KMS-11 (cell line): ENCODE measurements around the gene GMPR.

Source experiments
- H2AFZ ChIP-seq: fragments of 200-600 bp; sonication (generic); 2 replicates; pipeline ENCODE4 v1.6.1; 2016; ENCODE audit warnings: antibody characterized with exemption, mixed run types, low read depth
- H3K27ac ChIP-seq: fragments of 200-600 bp; sonication (generic); 2 replicates; pipeline ENCODE4 v1.6.1; 2016; ENCODE audit warnings: mild to moderate bottlenecking, mixed run types
- H3K27me3 ChIP-seq: fragments of 200-600 bp; sonication (generic); 2 replicates; pipeline ENCODE4 v1.6.1; 2017; ENCODE audit warnings: mild to moderate bottlenecking, low read depth, mixed run types, moderate library complexity; ENCODE audit not compliant: insufficient read depth
- H3K36me3 ChIP-seq: fragments of 200-600 bp; sonication (generic); 2 replicates; pipeline ENCODE4 v1.6.1; 2017; ENCODE audit warnings: mild to moderate bottlenecking, mixed run types; ENCODE audit not compliant: insufficient read depth
- H3K4me1 ChIP-seq: fragments of 200-600 bp; sonication (generic); 2 replicates; pipeline ENCODE4 v1.6.1; 2016; ENCODE audit warnings: mild to moderate bottlenecking, low read depth, mixed run types; ENCODE audit not compliant: poor library complexity, severe bottlenecking
- H3K4me2 ChIP-seq: fragments of 200-600 bp; sonication (generic); 2 replicates; pipeline ENCODE4 v1.7.0; 2016; ENCODE audit warnings: mild to moderate bottlenecking, mixed run types
- H3K4me3 ChIP-seq: fragments of 200-600 bp; sonication (generic); IDR thresholded peaks from 2 replicates; pipeline ENCODE4 v1.6.1; 2017; ENCODE audit warnings: low read depth, low read length, mixed read lengths; ENCODE audit not compliant: insufficient read depth
- H3K79me2 ChIP-seq: fragments of 200-600 bp; sonication (generic); 2 replicates; pipeline ENCODE4 v1.6.1; 2016; ENCODE audit warnings: low read depth, mixed run types; ENCODE audit not compliant: insufficient read depth
- H3K9ac ChIP-seq: fragments of 200-600 bp; sonication (generic); 2 replicates; pipeline ENCODE4 v1.6.1; 2016; ENCODE audit warnings: mild to moderate bottlenecking, mixed run types
- H4K20me1 ChIP-seq: fragments of 200-600 bp; sonication (generic); 2 replicates; pipeline ENCODE4 v1.6.1; 2016; ENCODE audit warnings: mild to moderate bottlenecking, mixed run types; ENCODE audit not compliant: insufficient read depth
- TF ChIP-seq, protein P1 (sequence below): fragments of 200-600 bp; sonication (generic); conservative IDR thresholded peaks from 2 replicates; pipeline ENCODE4 v1.6.1; 2017; ENCODE audit warnings: low read depth, mild to moderate bottlenecking, antibody characterized with exemption, low read length, moderate library complexity, mixed read lengths

Gene GMPR

DNA sequence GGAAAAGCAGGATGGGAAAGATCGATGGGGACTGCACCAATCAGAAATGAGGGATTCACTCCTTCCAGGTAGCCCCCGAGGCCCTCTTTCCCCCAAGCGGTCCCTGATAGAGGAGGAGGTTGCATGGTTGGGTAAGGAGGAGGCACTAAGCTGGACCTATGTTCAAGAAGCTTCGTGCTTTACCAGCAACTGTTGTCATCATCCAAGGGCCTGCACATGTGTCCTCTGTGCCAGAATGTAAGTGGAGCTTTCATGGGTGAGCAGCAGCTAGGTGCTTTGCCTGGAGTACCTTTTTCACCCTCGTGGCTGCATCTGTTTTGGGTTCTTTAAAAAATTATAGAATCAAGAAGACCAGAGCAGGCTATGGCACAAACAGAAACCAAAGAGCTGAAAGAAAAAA is 54.0 kb downstream of the GMPR start:
- no peaks in the 10 kb centered on the region for H3K36me3 ChIP-seq
- no peak overlapping the region for H2AFZ ChIP-seq
- H3K27me3 ChIP-seq, result no peaks in the 10 kb centered on the region
- H3K4me1 ChIP-seq, result no peaks in the 10 kb centered on the region
- no peak overlapping the region for H3K27ac ChIP-seq
- no peaks in the 10 kb centered on the region for H3K79me2 ChIP-seq
- H3K4me3 ChIP-seq, result no peak overlapping the region
- H4K20me1 ChIP-seq, result no peaks in the 10 kb centered on the region
- TF ChIP-seq, protein P1, sequence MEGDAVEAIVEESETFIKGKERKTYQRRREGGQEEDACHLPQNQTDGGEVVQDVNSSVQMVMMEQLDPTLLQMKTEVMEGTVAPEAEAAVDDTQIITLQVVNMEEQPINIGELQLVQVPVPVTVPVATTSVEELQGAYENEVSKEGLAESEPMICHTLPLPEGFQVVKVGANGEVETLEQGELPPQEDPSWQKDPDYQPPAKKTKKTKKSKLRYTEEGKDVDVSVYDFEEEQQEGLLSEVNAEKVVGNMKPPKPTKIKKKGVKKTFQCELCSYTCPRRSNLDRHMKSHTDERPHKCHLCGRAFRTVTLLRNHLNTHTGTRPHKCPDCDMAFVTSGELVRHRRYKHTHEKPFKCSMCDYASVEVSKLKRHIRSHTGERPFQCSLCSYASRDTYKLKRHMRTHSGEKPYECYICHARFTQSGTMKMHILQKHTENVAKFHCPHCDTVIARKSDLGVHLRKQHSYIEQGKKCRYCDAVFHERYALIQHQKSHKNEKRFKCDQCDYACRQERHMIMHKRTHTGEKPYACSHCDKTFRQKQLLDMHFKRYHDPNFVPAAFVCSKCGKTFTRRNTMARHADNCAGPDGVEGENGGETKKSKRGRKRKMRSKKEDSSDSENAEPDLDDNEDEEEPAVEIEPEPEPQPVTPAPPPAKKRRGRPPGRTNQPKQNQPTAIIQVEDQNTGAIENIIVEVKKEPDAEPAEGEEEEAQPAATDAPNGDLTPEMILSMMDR, result no peak
- no peak overlapping the region for H3K9ac ChIP-seq
- H3K4me2 ChIP-seq, result no peak overlapping the region

DNA sequence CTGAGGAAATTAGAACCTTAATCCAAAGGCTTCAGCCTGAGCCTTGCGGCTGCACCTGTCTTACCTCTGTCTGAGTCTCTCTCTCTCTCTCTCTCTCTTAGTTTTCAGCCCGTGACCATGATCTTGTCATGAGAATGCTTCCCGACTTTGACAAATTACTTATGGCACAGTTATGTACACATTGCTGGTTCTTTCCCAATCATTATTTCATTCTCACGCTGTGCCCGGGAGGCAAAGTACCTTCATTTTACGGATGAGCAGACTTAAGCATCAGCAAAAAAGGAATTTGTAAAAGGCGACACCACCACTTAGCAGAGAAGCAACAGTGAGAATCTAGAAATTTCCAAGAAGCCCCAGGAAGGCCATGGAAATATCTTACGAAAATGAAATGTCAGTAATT is 54.6 kb downstream of the GMPR start:
- no peaks in the 10 kb centered on the region for H3K36me3 ChIP-seq
- no peaks in the 10 kb centered on the region for H3K4me1 ChIP-seq
- H3K27ac ChIP-seq, result no peak overlapping the region
- H4K20me1 ChIP-seq, result no peaks in the 10 kb centered on the region
- H3K4me3 ChIP-seq, result no peak overlapping the region
- H3K4me2 ChIP-seq, result no peak overlapping the region
- H3K79me2 ChIP-seq, result no peaks in the 10 kb centered on the region
- H2AFZ ChIP-seq, result no peak overlapping the region
- TF ChIP-seq, protein P1, result no peak
- H3K9ac ChIP-seq, result no peak overlapping the region
- no peaks in the 10 kb centered on the region for H3K27me3 ChIP-seq

DNA sequence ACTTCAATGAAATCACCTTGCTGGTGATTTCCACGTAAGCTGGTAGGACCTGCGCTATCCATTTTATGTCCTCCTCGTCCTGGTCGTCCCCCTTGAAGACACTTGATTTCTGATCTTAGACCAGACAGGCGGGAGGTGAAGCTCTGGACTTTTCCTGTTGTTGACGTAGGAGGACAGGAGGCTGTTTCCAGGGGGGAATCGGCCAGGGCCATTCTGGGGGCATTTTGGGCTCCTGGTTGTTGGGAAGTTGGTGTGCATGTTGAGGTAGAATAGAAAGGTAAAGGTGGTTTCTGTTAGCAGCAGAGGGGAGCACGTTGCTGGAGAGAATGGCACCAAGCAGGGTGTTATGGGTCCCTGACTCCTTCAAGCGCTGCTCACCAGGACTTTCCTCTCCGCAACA is 56.0 kb downstream of the GMPR start:
- H2AFZ ChIP-seq, result no peak overlapping the region
- no peak overlapping the region for H3K9ac ChIP-seq
- no peaks in the 10 kb centered on the region for H4K20me1 ChIP-seq
- no peak overlapping the region for H3K27ac ChIP-seq
- TF ChIP-seq, protein P1, result no peak
- H3K36me3 ChIP-seq, result no peaks in the 10 kb centered on the region
- H3K4me2 ChIP-seq, result no peak overlapping the region
- H3K4me1 ChIP-seq, result no peaks in the 10 kb centered on the region
- no peaks in the 10 kb centered on the region for H3K79me2 ChIP-seq
- no peaks in the 10 kb centered on the region for H3K27me3 ChIP-seq
- no peak overlapping the region for H3K4me3 ChIP-seq

DNA sequence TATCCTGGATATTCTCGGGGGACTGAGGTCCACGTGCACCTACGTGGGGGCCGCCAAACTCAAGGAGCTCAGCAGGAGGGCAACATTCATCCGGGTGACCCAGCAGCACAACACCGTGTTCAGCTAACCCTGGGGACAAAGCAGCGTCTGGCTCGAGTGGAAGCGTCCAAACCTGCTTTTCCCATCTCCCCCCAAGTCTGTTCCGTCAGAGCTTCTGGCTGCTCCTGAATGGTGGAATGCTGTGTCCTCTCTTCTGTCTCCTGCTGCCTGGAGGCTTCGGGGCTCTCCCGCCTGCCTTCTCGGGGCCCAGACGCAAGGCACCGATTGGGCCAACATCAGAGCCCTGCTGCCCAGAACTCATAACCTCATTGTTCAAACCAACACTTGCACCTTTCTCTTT is 56.7 kb downstream of the GMPR start:
- Histone ChIP-seq H3K79me2 (no peaks in the 10 kb centered on the region), H3K36me3 (no peaks in the 10 kb centered on the region), H2AFZ (no peak overlapping the region), H4K20me1 (no peaks in the 10 kb centered on the region), H3K4me2 (no peak overlapping the region), H3K4me3 (no peak overlapping the region), H3K4me1 (no peaks in the 10 kb centered on the region), H3K27ac (no peak overlapping the region), H3K9ac (no peak overlapping the region), H3K27me3 (no peaks in the 10 kb centered on the region)
- TF ChIP-seq, protein P1, result no peak

DNA sequence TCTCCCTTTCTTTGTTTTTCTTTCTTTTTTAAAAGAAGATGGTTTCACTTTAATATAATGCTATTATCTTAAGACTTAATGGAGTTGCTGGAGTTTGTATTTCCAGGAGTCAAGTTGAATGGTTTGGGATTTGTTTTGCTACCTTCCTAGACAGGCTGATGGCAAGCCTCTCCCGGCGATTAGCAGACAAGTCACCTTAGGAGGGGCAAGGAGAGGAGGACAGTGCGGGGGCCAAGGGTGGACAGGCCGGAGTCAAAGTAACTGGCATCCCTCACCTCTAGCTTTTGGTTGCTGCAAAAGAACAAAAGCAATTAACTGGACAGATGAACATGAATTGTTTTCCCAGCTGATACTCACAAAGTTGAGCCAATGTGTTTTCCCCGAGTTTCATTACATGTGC is 57.1 kb downstream of the GMPR start:
- no peak overlapping the region for H2AFZ ChIP-seq
- H4K20me1 ChIP-seq, result no peaks in the 10 kb centered on the region
- no peak overlapping the region for H3K27ac ChIP-seq
- TF ChIP-seq, protein P1, result no peak
- no peaks in the 10 kb centered on the region for H3K36me3 ChIP-seq
- H3K79me2 ChIP-seq, result no peaks in the 10 kb centered on the region
- H3K4me1 ChIP-seq, result peaks cover under 1% of the 10 kb centered on the region
- H3K4me3 ChIP-seq, result no peak overlapping the region
- H3K9ac ChIP-seq, result no peak overlapping the region
- no peaks in the 10 kb centered on the region for H3K27me3 ChIP-seq
- no peak overlapping the region for H3K4me2 ChIP-seq
